Neural progenitor cell (in vitro differentiated cells): Measurements from ENCODE around the gene HECA.

Experiments used
- CTCF ChIP-seq: fragments of 200-600 bp; sonication (generic); IDR thresholded peaks from 2 replicates; pipeline ENCODE4 v1.5.1; 2017; ENCODE audit warnings: antibody characterized with exemption, mild to moderate bottlenecking
- EZH2 ChIP-seq: fragments of 200-600 bp; sonication (generic); IDR thresholded peaks from 2 replicates; pipeline ENCODE4 v1.6.1; 2017; ENCODE audit warnings: antibody characterized with exemption, mild to moderate bottlenecking, moderate library complexity

- no peak for TF ChIP-seq CTCF
- no peak for TF ChIP-seq EZH2
Measured at GRCh38 chr6:139187489-139187888, 52.6 kb downstream of the HECA start.
